A549 (cell line): ENCODE measurements around the gene ENPP7. TPM values are rescaled to one million over a fixed set of nuclear protein-coding genes. Genes with fewer than 3 reads are reported as not detected.

ENCODE experiments used
- ATAC-seq, 2 experiments: fragments of 200-7000 bp in 1 of 2; fragments of >200 bp in 1 of 2; cut with Nextera tagmentation in 1 of 2; cut with Tn5 transposase in 1 of 2; 3 replicates each; pipeline versions ENCODE4 v1.8.0 to v1.9.1; 2018 to 2020; ENCODE audit warnings: mild to moderate bottlenecking in 1 of 2, moderate library complexity in 1 of 2
- CTCF ChIA-PET: fragments of 300-600 bp; sonication (Branson Sonifier 250); formaldehyde crosslinking; extraction: SDS; loops from one replicate; lab custom pipeline; 2021; ENCODE audit warnings: antibody characterized with exemption, inconsistent platforms; lab: Yijun Ruan, JAX
- POLR2A ChIA-PET: fragments of 350-600 bp; formaldehyde crosslinking; extraction: SDS; loops from one replicate; lab custom pipeline; 2021; ENCODE audit warnings: antibody characterized with exemption, inconsistent platforms; lab: Yijun Ruan, JAX
- DNase-seq, 2 experiments: peaks; one replicate each; pipeline versions ENCODE4 v3.0.0 to v3.0.0-alpha.2; 2011 to 2016; ENCODE audit warnings: low read depth in 1 of 2, low spot score in 1 of 2
- FAIRE-seq: peaks from 2 replicates; lab custom pipeline; 2011; peaks lifted over from hg19 to GRCh38; lab: Jason Lieb, UNC
- H3K27ac ChIP-seq, 2 experiments: fragments of >200 bp; sonication (Bioruptor Twin); formaldehyde crosslinking; 3 replicates each; pipeline ENCODE4 v1.5.1; 2016 to 2017
- H3K4me1 ChIP-seq: fragments of >200 bp; sonication (Bioruptor Twin); formaldehyde crosslinking; 3 replicates; pipeline ENCODE4 v1.6.1; 2016
- H3K4me2 ChIP-seq: fragments of >200 bp; sonication (Bioruptor Twin); formaldehyde crosslinking; 3 replicates; pipeline ENCODE4 v1.6.1; 2016
- H3K4me3 ChIP-seq: fragments of >200 bp; sonication (Bioruptor Twin); formaldehyde crosslinking; 3 replicates; pipeline ENCODE4 v1.5.1; 2016
- H3K9me3 ChIP-seq: fragments of >200 bp; sonication (Bioruptor Twin); formaldehyde crosslinking; 3 replicates; pipeline ENCODE4 v1.6.1; 2016
- CBX2 ChIP-seq: fragments of 200-600 bp; sonication (generic); IDR thresholded peaks from 2 replicates; pipeline ENCODE4 v1.6.1; 2016; ENCODE audit warnings: low read depth, mild to moderate bottlenecking, borderline replicate concordance
- CEBPB ChIP-seq, 2 experiments: fragments of >200 bp in 1 of 2; sonication (Bioruptor Twin) in 1 of 2; formaldehyde crosslinking in 1 of 2; IDR thresholded peaks; 2 replicates each; pipeline ENCODE4 v1.6.1; 2012 to 2016
- CHD2 ChIP-seq: fragments of 150-350 bp; IDR thresholded peaks from 2 replicates; pipeline ENCODE4 v1.6.1; 2014; ENCODE audit warnings: low read length; ENCODE audit not compliant: partially characterized antibody
- CHD4 ChIP-seq: fragments of 200-600 bp; sonication (generic); IDR thresholded peaks from 2 replicates; pipeline ENCODE4 v1.6.1; 2016; ENCODE audit warnings: antibody characterized with exemption, mild to moderate bottlenecking, borderline replicate concordance
- EHF ChIP-seq: fragments of 250-450 bp; sonication (Bioruptor Pico); IDR thresholded peaks from 2 replicates; pipeline ENCODE4 v1.5.0; 2020; ENCODE audit warnings: mild to moderate bottlenecking
- EP300 ChIP-seq, 2 experiments: fragments of >200 bp; sonication (Bioruptor Twin); formaldehyde crosslinking; IDR thresholded peaks; 2 replicates in 1 of 2; 3 replicates in 1 of 2; pipeline ENCODE4 v1.6.1; 2016 to 2017
- ESRRA ChIP-seq: fragments of 150-350 bp; IDR thresholded peaks from 2 replicates; pipeline ENCODE4 v1.6.1; 2014; ENCODE audit warnings: mild to moderate bottlenecking, low read length, borderline replicate concordance
- FOSB ChIP-seq: fragments of 250-450 bp; sonication (Bioruptor Pico); IDR thresholded peaks from 2 replicates; pipeline ENCODE4 v1.5.0; 2020; ENCODE audit warnings: mild to moderate bottlenecking, moderate library complexity
- FOSL2 ChIP-seq, 2 experiments: fragments of 450-650 bp in 1 of 2; fragments of >200 bp in 1 of 2; sonication (Bioruptor Twin) in 1 of 2; formaldehyde crosslinking; IDR thresholded peaks; 2 replicates each; pipeline versions ENCODE4 v1.5.0 to v1.6.1; 2016 to 2020; ENCODE audit warnings: mild to moderate bottlenecking in 1 of 2, moderate library complexity in 1 of 2
- FOXS1 ChIP-seq: fragments of 250-450 bp; sonication (Bioruptor Pico); IDR thresholded peaks from 2 replicates; pipeline ENCODE4 v1.5.0; 2020; ENCODE audit warnings: mild to moderate bottlenecking, moderate library complexity
- GATA3 ChIP-seq: IDR thresholded peaks from 2 replicates; pipeline ENCODE4 v1.6.1; 2012; ENCODE audit warnings: borderline replicate concordance
- HDAC2 ChIP-seq: fragments of 200-600 bp; sonication (generic); IDR thresholded peaks from 2 replicates; pipeline ENCODE4 v1.6.1; 2016
- HEYL ChIP-seq: fragments of 250-450 bp; sonication (Bioruptor Pico); IDR thresholded peaks from 2 replicates; pipeline ENCODE4 v1.8.0; 2021; ENCODE audit warnings: mild to moderate bottlenecking, moderate library complexity
- JUN ChIP-seq, 2 experiments: fragments of >200 bp; sonication (Bioruptor Twin); formaldehyde crosslinking; IDR thresholded peaks; 2 replicates in 1 of 2; 3 replicates in 1 of 2; pipeline ENCODE4 v1.6.1; 2016 to 2017
- KDM5A ChIP-seq: fragments of 200-600 bp; sonication (generic); IDR thresholded peaks from 2 replicates; pipeline ENCODE4 v1.6.1; 2016; ENCODE audit warnings: antibody characterized with exemption, mild to moderate bottlenecking
- MAZ ChIP-seq: fragments of 150-350 bp; IDR thresholded peaks from 2 replicates; pipeline ENCODE4 v1.6.1; 2014; ENCODE audit warnings: antibody characterized with exemption, low read depth, low read length, borderline replicate concordance
- MYC ChIP-seq: IDR thresholded peaks from 2 replicates; pipeline ENCODE4 v1.6.1; 2012; ENCODE audit warnings: mild to moderate bottlenecking, inconsistent platforms, low read length, improper control_type of control experiment, borderline replicate concordance
- POLR2AphosphoS2 ChIP-seq: conservative IDR thresholded peaks from 2 replicates; pipeline ENCODE4 v1.6.1; 2012; ENCODE audit warnings: low read length, improper control_type of control experiment, inconsistent platforms
- RCOR1 ChIP-seq: fragments of 150-350 bp; IDR thresholded peaks from 2 replicates; pipeline ENCODE4 v1.6.1; 2014; ENCODE audit warnings: antibody characterized with exemption, low read length, low read depth
- SMC3 ChIP-seq: fragments of >200 bp; sonication (Bioruptor Twin); formaldehyde crosslinking; IDR thresholded peaks from 3 replicates; pipeline ENCODE4 v1.6.1; 2018; ENCODE audit warnings: inconsistent platforms
- SREBF2 ChIP-seq: fragments of 450-650 bp; IDR thresholded peaks from 2 replicates; pipeline ENCODE4 v1.6.1; 2014; ENCODE audit warnings: mild to moderate bottlenecking, moderate library complexity
- TFCP2L1 ChIP-seq: fragments of 250-450 bp; sonication (Bioruptor Pico); IDR thresholded peaks from 2 replicates; pipeline ENCODE4 v1.5.0; 2021; ENCODE audit warnings: mild to moderate bottlenecking
- ZFP36 ChIP-seq: fragments of 450-650 bp; IDR thresholded peaks from 2 replicates; pipeline ENCODE4 v1.6.1; 2014; ENCODE audit warnings: borderline replicate concordance; ENCODE audit not compliant: partially characterized antibody
- ZNF302 ChIP-seq: fragments of 250-450 bp; sonication (Bioruptor Pico); IDR thresholded peaks from 2 replicates; pipeline ENCODE4 v1.9.0; 2021; ENCODE audit warnings: inconsistent platforms, mild to moderate bottlenecking, moderate library complexity
- ZSCAN20 ChIP-seq: fragments of 250-450 bp; sonication (Bioruptor Pico); IDR thresholded peaks from 2 replicates; pipeline ENCODE4 v1.8.0; 2022; ENCODE audit warnings: mild to moderate bottlenecking, moderate library complexity
- WGBS: methylation state at CpG from one replicate; pipeline ENCODE4 v1.1.6; 2017; ENCODE audit errors: missing lambda C conversion rate; 5-methylcytosine and 5-hydroxymethylcytosine counted together
- polyA plus RNA-seq, 4 experiments: library from polyadenylated mRNA; depleted of rRNA in 3 of 4; stranded (reverse); fragments of >200 nt; fragmentation: RNase III in 1 of 4; extraction: RNeasy Plus Mini Kit Qiagen cat#74134 plus additional on column Dnase treatment in 1 of 4; gene quantifications; 2 replicates in 3 of 4; 3 replicates in 1 of 4; pipeline ENCODE4 v1.2.3, GENCODE V29; 2011 to 2017
- TF ChIP-seq, protein P1 (sequence below): IDR thresholded peaks from 2 replicates; pipeline ENCODE4 v1.6.1; 2012; ENCODE audit warnings: low read depth, borderline replicate concordance
- TF ChIP-seq, protein P2 (sequence below): fragments of 450-650 bp; IDR thresholded peaks from 2 replicates; pipeline ENCODE4 v1.6.1; 2014; ENCODE audit warnings: antibody characterized with exemption

ENPP7 gene
- polyA plus RNA-seq, 2 of the 4 experiments (the other 2 are of a cell fraction), result not detected

DNA sequence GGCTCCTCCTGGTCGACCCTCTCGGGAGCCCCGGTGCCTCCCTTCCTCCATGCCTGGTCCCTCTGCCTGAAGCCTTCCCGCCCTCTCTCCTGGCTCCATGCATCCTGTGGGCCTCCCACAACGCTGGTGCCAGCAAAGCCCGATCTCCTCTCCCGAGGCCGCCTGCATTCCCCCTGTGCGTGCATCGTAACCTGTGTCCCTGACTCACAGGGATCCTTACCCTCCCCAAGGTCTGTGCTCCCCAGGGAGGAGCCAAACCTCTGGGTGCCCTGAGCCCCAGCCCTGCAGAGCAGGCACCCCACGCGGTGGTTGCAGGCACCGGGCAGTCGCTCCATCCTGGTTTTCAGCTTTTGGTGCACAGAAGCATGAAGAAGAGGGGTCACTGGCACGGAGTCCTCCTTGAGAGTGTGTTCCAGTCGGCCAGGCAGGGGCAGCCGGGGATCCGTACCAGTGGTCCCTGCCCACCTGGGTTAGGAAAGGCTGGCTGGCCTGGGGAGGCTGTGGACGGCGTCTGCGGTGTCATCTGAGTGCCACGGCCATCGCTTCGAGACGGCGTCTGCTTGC, 1.8 kb upstream of the ENPP7 start:
- DNase-seq, result no peak
- TF ChIP-seq MAZ (no peak), FOXS1 (no peak), ZFP36 (no peak), EP300 (IDR thresholded peaks at IDR 0.05) (no peak), KDM5A (no peak), CHD2 (no peak), HDAC2 (no peak), FOSL2 (IDR thresholded peaks at IDR 0.05) (no peak), FOSL2 (CRISPR knock-in tag; IDR thresholded peaks at IDR 0.05) (no peak), ESRRA (no peak), CBX2 (no peak), FOSB (no peak), ZSCAN20 (CRISPR knock-in tag) (no peak), EHF (no peak), POLR2AphosphoS2 (no peak), CEBPB (IDR thresholded peaks at IDR 0.05) (no peak)
- TF ChIP-seq, protein P1, sequence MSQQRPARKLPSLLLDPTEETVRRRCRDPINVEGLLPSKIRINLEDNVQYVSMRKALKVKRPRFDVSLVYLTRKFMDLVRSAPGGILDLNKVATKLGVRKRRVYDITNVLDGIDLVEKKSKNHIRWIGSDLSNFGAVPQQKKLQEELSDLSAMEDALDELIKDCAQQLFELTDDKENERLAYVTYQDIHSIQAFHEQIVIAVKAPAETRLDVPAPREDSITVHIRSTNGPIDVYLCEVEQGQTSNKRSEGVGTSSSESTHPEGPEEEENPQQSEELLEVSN, result no peak
- Histone ChIP-seq H3K4me2 (peak overlapping the region; percentile 71), H3K4me1 (no peaks in the 10 kb centered on the region; the same call in 2 of the 3 replicates), H3K9me3 (no peaks in the 10 kb centered on the region), H3K4me3 (no peak overlapping the region), H3K27ac (peak overlapping the region; percentile 64 to 74; a peak in 5 of 6 replicates)
- peak; percentile 48 to 72 for ATAC-seq
- 63% methylated on average over 25 of the region's 26 CpGs for WGBS
- ChIA-PET POLR2A (no interaction called here), CTCF (interaction anchor here (3.4 kb wide), 1 partner anchor 12 kb away, joined by 22 read pairs; no protein-coding TSS in a partner anchor)
- FAIRE-seq, result no peak

DNA sequence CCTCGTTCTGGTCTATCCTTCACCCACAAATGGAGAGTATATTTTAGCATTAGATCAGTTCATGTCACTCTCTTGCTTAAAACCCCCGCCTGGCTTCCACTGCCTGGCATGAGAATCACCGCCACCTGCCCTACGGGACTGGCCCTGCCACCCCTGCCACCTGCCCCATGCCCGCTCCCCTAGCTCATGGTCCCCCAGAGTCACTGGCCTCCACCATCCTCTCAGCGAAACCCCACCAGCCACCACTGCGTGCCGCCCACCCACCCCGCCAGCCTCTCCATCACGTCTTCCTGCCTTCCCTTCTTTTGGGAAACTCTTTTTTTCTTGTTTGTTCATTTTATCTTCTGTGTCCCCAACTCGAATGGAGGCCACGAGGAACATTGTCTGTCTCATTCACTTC, 982 bp upstream of the ENPP7 start:
- Histone ChIP-seq H3K4me2 (no peak overlapping the region), H3K27ac (no peak overlapping the region), H3K4me1 (no peaks in the 10 kb centered on the region; the same call in 2 of the 3 replicates), H3K9me3 (no peaks in the 10 kb centered on the region), H3K4me3 (no peak overlapping the region)
- ATAC-seq (no peak), FAIRE-seq (no peak), DNase-seq (no peak)
- CTCF ChIA-PET, result interaction anchor here (3.4 kb wide), 1 partner anchor 12 kb away, joined by 22 read pairs; no protein-coding TSS in a partner anchor
- 75% methylated on average over 10 of the region's 12 CpGs for WGBS
- POLR2A ChIA-PET, result no interaction called here
- TF ChIP-seq MYC (no peak), ZNF302 (CRISPR knock-in tag) (no peak), RCOR1 (no peak), JUN (IDR thresholded peaks at IDR 0.05) (no peak), FOSB (no peak), GATA3 (no peak), CBX2 (no peak), SMC3 (no peak), EHF (no peak), CHD4 (no peak), EP300 (IDR thresholded peaks at IDR 0.05) (no peak), HEYL (no peak), SREBF2 (no peak), FOXS1 (no peak), TFCP2L1 (CRISPR knock-in tag) (no peak)
- TF ChIP-seq, protein P2, sequence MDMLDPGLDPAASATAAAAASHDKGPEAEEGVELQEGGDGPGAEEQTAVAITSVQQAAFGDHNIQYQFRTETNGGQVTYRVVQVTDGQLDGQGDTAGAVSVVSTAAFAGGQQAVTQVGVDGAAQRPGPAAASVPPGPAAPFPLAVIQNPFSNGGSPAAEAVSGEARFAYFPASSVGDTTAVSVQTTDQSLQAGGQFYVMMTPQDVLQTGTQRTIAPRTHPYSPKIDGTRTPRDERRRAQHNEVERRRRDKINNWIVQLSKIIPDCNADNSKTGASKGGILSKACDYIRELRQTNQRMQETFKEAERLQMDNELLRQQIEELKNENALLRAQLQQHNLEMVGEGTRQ, result no peak
